ACC112 (cell line): ENCODE results near the gene PTPRM.

ENCODE experiments used
- H2AFZ ChIP-seq: fragments of 200-600 bp; sonication (generic); one replicate; pipeline ENCODE4 v1.6.0; 2017; ENCODE audit warnings: antibody characterized with exemption, low read length; ENCODE audit not compliant: unreplicated experiment
- H3K27ac ChIP-seq: fragments of 200-600 bp; sonication (generic); 2 replicates; pipeline ENCODE4 v1.5.1; 2014; ENCODE audit warnings: low read depth, mild to moderate bottlenecking, antibody characterized with exemption, low read length, moderate library complexity
- H3K27me3 ChIP-seq: fragments of 200-600 bp; sonication (generic); 2 replicates; pipeline ENCODE4 v1.6.1; 2014; ENCODE audit warnings: mild to moderate bottlenecking, antibody characterized with exemption, low read length, moderate library complexity, mixed read lengths; ENCODE audit not compliant: insufficient read depth
- H3K36me3 ChIP-seq: fragments of 200-600 bp; sonication (generic); 2 replicates; pipeline ENCODE4 v1.6.1; 2016; ENCODE audit warnings: mild to moderate bottlenecking, antibody characterized with exemption, low read length, moderate library complexity, mixed read lengths; ENCODE audit not compliant: insufficient read depth
- H3K4me1 ChIP-seq: fragments of 200-600 bp; sonication (generic); one replicate; pipeline ENCODE4 v1.6.1; 2016; ENCODE audit warnings: low read length, mixed read lengths; ENCODE audit not compliant: insufficient read depth, unreplicated experiment, control insufficient read depth
- H3K4me3 ChIP-seq: fragments of 200-600 bp; sonication (generic); 2 replicates; pipeline ENCODE4 v1.5.1; 2014; ENCODE audit warnings: mild to moderate bottlenecking, low read depth, low read length
- H3K79me2 ChIP-seq: fragments of 200-600 bp; sonication (generic); one replicate; pipeline ENCODE4 v1.6.0; 2016; ENCODE audit warnings: low read length; ENCODE audit not compliant: control insufficient read depth, unreplicated experiment, insufficient read depth

PTPRM gene

DNA sequence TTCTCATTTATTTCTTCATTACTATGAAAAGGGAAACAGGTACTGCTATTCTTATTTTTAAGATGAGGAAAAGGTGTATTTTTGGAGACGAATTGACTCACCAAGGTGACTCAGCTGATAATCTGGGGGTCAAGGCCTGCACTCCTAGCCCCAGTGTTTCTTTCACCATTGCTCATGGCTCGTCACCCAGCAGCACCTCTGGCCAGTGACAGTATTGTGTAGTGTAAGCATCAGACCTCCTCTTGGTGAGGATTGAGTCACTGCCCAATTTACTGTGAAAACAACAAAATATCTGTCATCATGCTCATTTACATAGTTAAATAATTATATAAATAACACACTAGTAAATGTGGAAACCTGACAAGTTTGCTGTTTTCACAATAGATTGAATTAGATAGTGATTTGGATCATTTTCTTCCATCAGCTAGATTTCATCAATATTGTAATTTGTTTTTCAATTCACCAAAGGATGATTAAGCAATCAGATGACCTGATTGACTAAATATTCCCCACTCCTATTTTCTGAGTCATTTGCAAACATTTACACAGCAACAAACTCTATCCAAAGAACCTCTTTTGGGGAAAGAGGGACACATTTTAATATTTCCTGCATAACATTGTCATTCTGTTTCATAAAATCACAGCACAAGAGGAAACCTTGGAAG lies 549.4 kb downstream of the PTPRM start:
- Histone ChIP-seq H3K4me1 (peaks cover 39% of the 10 kb centered on the region), H3K36me3 (no peaks in the 10 kb centered on the region), H3K4me3 (peak overlapping the region; percentile 33; the same call in 1 of the 2 replicates), H3K27me3 (no peaks in the 10 kb centered on the region), H2AFZ (no peak overlapping the region), H3K27ac (peak overlapping the region; percentile 98), H3K79me2 (no peaks in the 10 kb centered on the region)

GRCh38 chr18:8117006-8117371 lies 549.9 kb downstream of the PTPRM start:
- H3K79me2 ChIP-seq, result no peaks in the 10 kb centered on the region
- H2AFZ ChIP-seq, result no peak overlapping the region
- no peaks in the 10 kb centered on the region for H3K36me3 ChIP-seq
- H3K4me1 ChIP-seq, result peaks cover 44% of the 10 kb centered on the region
- H3K4me3 ChIP-seq, result peak overlapping the region; percentile 33; the same call in 1 of the 2 replicates
- H3K27me3 ChIP-seq, result no peaks in the 10 kb centered on the region
- H3K27ac ChIP-seq, result peak overlapping the region; percentile 98

- Histone ChIP-seq H3K27me3 (no peaks in the 10 kb centered on the region), H3K4me1 (peaks cover 78% of the 10 kb centered on the region)
Measured at GRCh38 chr18:8121101-8121500, 554.0 kb downstream of the PTPRM start.

GRCh38 chr18:8121942-8122480 lies 554.9 kb downstream of the PTPRM start:
- H3K79me2 ChIP-seq, result no peaks in the 10 kb centered on the region
- H3K4me3 ChIP-seq, result peak overlapping the region; percentile 55; the same call in 1 of the 2 replicates
- no peaks in the 10 kb centered on the region for H3K27me3 ChIP-seq
- peaks cover 70% of the 10 kb centered on the region for H3K4me1 ChIP-seq
- no peaks in the 10 kb centered on the region for H3K36me3 ChIP-seq
- H3K27ac ChIP-seq, result peak overlapping the region; percentile 88
- no peak overlapping the region for H2AFZ ChIP-seq

More at GRCh38 chr18:8121101-8121500, 554.0 kb downstream of the PTPRM start:
- H3K79me2 ChIP-seq, result no peaks in the 10 kb centered on the region
- peak overlapping the region; percentile 88 for H3K27ac ChIP-seq
- no peak overlapping the region for H2AFZ ChIP-seq
- H3K36me3 ChIP-seq, result no peaks in the 10 kb centered on the region
- no peak overlapping the region for H3K4me3 ChIP-seq

- Histone ChIP-seq H2AFZ (no peak overlapping the region), H3K36me3 (no peaks in the 10 kb centered on the region), H3K79me2 (no peaks in the 10 kb centered on the region), H3K4me3 (no peak overlapping the region), H3K4me1 (peaks cover 50% of the 10 kb centered on the region), H3K27me3 (no peaks in the 10 kb centered on the region), H3K27ac (peak overlapping the region; percentile 88)
Measured at GRCh38 chr18:8124232-8125146, 557.4 kb downstream of the PTPRM start.

DNA sequence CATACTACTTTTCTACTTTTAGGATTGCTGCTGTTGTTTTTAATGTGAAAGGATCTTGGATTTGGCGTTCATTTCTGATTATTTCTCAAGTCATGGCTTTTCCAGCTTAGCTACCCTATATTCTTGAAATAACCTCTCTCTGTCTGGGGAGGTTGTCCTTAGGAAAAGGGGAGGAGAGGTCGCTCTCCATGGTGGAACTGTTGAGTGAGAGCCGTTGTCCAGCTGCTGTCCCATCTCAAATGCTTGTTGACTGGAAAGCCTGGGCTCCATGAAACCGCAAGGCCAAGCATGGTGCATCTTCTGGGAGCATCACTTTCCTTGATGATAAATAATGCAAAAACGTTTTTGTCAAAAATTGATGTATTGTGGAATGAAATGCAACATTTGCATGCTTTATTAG lies 563.0 kb downstream of the PTPRM start:
- Histone ChIP-seq H2AFZ (no peak overlapping the region), H3K27ac (no peak overlapping the region), H3K79me2 (no peaks in the 10 kb centered on the region), H3K36me3 (no peaks in the 10 kb centered on the region), H3K4me1 (peaks cover 9% of the 10 kb centered on the region), H3K27me3 (no peaks in the 10 kb centered on the region), H3K4me3 (no peak overlapping the region)

DNA sequence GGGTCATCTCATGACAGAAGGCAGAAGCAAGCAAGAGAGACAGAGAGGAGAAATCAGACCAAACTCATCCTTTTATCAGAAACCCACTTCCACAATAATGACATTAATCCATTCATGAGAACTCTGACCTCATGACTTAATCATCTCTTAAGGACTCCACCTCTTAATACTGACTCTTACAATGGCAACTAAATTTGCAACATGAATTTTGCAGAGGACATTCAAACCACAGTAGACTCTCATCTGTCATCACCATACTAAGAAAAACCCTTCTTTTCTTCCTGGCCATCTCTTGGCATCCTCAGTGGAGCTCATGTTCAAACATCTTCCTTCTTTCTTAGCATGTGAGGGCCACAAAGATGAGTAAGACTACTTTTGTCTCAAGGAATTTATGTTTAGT lies 565.9 kb downstream of the PTPRM start:
- no peaks in the 10 kb centered on the region for H3K4me1 ChIP-seq
- no peak overlapping the region for H3K4me3 ChIP-seq

GRCh38 chr18:8133888-8134287 lies 566.8 kb downstream of the PTPRM start:
- no peak overlapping the region for H3K27ac ChIP-seq
- H3K4me3 ChIP-seq, result no peak overlapping the region
- H2AFZ ChIP-seq, result no peak overlapping the region
- no peaks in the 10 kb centered on the region for H3K36me3 ChIP-seq
- H3K27me3 ChIP-seq, result no peaks in the 10 kb centered on the region
- no peaks in the 10 kb centered on the region for H3K4me1 ChIP-seq
- no peaks in the 10 kb centered on the region for H3K79me2 ChIP-seq

More for the DNA sequence above, 565.9 kb downstream of the PTPRM start:
- Histone ChIP-seq H3K36me3 (no peaks in the 10 kb centered on the region), H3K79me2 (no peaks in the 10 kb centered on the region), H3K27ac (no peak overlapping the region), H3K27me3 (no peaks in the 10 kb centered on the region), H2AFZ (no peak overlapping the region)

GRCh38 chr18:8139127-8139527 lies 572.0 kb downstream of the PTPRM start:
- no peaks in the 10 kb centered on the region for H3K79me2 ChIP-seq
- H3K36me3 ChIP-seq, result 0 out of 2 replicates have a peak, but pooled peaks cover 4% of the 10 kb centered on the region
- H3K4me1 ChIP-seq, result peaks cover 40% of the 10 kb centered on the region
- peak overlapping the region; percentile 98 for H3K27ac ChIP-seq
- no peaks in the 10 kb centered on the region for H3K27me3 ChIP-seq
- H2AFZ ChIP-seq, result no peak overlapping the region
- H3K4me3 ChIP-seq, result no peak overlapping the region

DNA sequence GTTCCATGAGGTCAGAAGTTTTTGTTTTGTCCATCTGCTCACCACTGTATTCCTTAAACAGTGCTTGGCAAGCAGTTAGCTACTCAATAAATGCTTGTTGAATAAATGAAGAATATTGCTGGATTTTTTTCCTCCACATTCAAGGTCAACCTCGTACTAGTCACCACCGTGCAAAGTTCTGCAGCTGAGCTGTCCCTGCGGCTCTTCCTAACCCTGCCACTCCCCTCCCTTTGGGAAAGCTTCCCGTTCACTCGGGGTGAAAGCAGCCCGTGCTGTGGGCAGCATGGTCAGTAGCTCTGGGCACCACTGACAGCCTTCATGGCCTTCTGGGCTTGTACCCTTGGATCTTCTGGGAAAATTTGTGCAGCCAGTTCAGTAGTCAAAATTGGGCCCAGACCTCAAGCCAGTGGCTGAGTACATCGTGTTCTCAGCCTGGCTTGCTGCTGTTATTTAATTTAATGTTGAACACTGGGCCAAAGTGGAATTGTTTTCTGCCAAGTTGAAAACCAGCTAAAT lies 572.8 kb downstream of the PTPRM start:
- H3K4me3 ChIP-seq, result peak overlapping the region; percentile 7; the same call in 1 of the 2 replicates
- H3K79me2 ChIP-seq, result no peaks in the 10 kb centered on the region
- H3K36me3 ChIP-seq, result 0 out of 2 replicates have a peak, but pooled peaks cover 7% of the 10 kb centered on the region
- no peaks in the 10 kb centered on the region for H3K27me3 ChIP-seq
- H3K27ac ChIP-seq, result peak overlapping the region; percentile 98
- no peak overlapping the region for H2AFZ ChIP-seq
- peaks cover 40% of the 10 kb centered on the region for H3K4me1 ChIP-seq
